ENCODE data around the gene AMOTL1. TPM values are rescaled to one million over a fixed set of nuclear protein-coding genes. Genes with fewer than 3 reads are reported as not detected.

The AMOTL1 gene
- total RNA-seq, 3 donors from 2014 or later (not counting 1 experiment from before 2014, with no cell fraction given) = 7.1 to 8.9 (median 8.7) TPM

- TF ChIP-seq CTCF (IDR thresholded peaks at IDR 0.05) = no peak
- ATAC-seq (no peak), DNase-seq (no peak)
- H3K9me3 Mint-ChIP-seq = no peaks in the 10 kb centered on the region
- no peaks in the 10 kb centered on the region for H3K36me3 Mint-ChIP-seq
- Histone ChIP-seq H3K36me3 (ENCODE audit: control insufficient read depth, insufficient read depth, low read length) (no peaks in the 10 kb centered on the region), H3K27ac (ENCODE audit: low read length) (no peak overlapping the region), H3K27me3 (ENCODE audit: control insufficient read depth, insufficient read depth, low read length) (no peaks in the 10 kb centered on the region), H3K4me1 (ENCODE audit: control insufficient read depth, insufficient read depth, low read length) (peaks cover 11% of the 10 kb centered on the region), H3K4me3 (ENCODE audit: low read length) (no peak overlapping the region), H3K9me3 (ENCODE audit: control insufficient read depth, insufficient read depth, low read length) (no peaks in the 10 kb centered on the region)
- intact Hi-C loops (cut with micrococcal nuclease) = loop anchor here (5.0 kb wide), 1 partner anchor 257 kb away; no protein-coding TSS in a partner anchor
- no peaks in the 10 kb centered on the region for H3K27me3 Mint-ChIP-seq (ENCODE audit: low read depth in 2 of 2)
- H3K4me1 Mint-ChIP-seq = peaks cover 12 to 16% of the 10 kb centered on the region in 2 donors
- no peak overlapping the region for H3K4me3 Mint-ChIP-seq
- WGBS (ENCODE audit: insufficient coverage) = 100% methylated on average over 2 of the region's 2 CpGs
- H3K27ac Mint-ChIP-seq = peak overlapping the region in 1 of 2 donors; percentile 23
These were observed 110.8 kb downstream of the AMOTL1 start for GRCh38 chr11:94879006-94879405.

- Histone ChIP-seq H3K4me1 (ENCODE audit: control insufficient read depth, insufficient read depth, low read length) (peaks cover 11% of the 10 kb centered on the region), H3K36me3 (ENCODE audit: control insufficient read depth, insufficient read depth, low read length) (no peaks in the 10 kb centered on the region), H3K27ac (ENCODE audit: low read length) (no peak overlapping the region), H3K27me3 (ENCODE audit: control insufficient read depth, insufficient read depth, low read length) (no peaks in the 10 kb centered on the region), H3K9me3 (ENCODE audit: control insufficient read depth, insufficient read depth, low read length) (no peaks in the 10 kb centered on the region), H3K4me3 (ENCODE audit: low read length) (no peak overlapping the region)
- ATAC-seq (no peak), DNase-seq (no peak)
- H3K36me3 Mint-ChIP-seq = no peaks in the 10 kb centered on the region
- 93% methylated on average over 4 of the region's 4 CpGs for WGBS (ENCODE audit: insufficient coverage)
- no peaks in the 10 kb centered on the region for H3K9me3 Mint-ChIP-seq
- no peaks in the 10 kb centered on the region for H3K27me3 Mint-ChIP-seq (ENCODE audit: low read depth in 2 of 2)
- H3K27ac Mint-ChIP-seq = no peak overlapping the region
- no peak overlapping the region for H3K4me3 Mint-ChIP-seq
- no peak for TF ChIP-seq CTCF (IDR thresholded peaks at IDR 0.05)
- peaks cover 19 to 22% of the 10 kb centered on the region in 2 donors for H3K4me1 Mint-ChIP-seq
- intact Hi-C loops (cut with micrococcal nuclease) = no loop called here
These were observed 112.1 kb downstream of the AMOTL1 start for GRCh38 chr11:94880216-94880615.

- Mint-ChIP-seq H3K4me1 (peaks cover 7 to 13% of the 10 kb centered on the region in 2 donors), H3K9me3 (no peaks in the 10 kb centered on the region), H3K27ac (no peak overlapping the region), H3K4me3 (no peak overlapping the region), H3K27me3 (ENCODE audit: low read depth in 2 of 2) (no peaks in the 10 kb centered on the region), H3K36me3 (no peaks in the 10 kb centered on the region)
- Histone ChIP-seq H3K9me3 (ENCODE audit: control insufficient read depth, insufficient read depth, low read length) (no peaks in the 10 kb centered on the region), H3K4me3 (ENCODE audit: low read length) (no peak overlapping the region), H3K4me1 (ENCODE audit: control insufficient read depth, insufficient read depth, low read length) (no peaks in the 10 kb centered on the region), H3K36me3 (ENCODE audit: control insufficient read depth, insufficient read depth, low read length) (no peaks in the 10 kb centered on the region), H3K27ac (ENCODE audit: low read length) (no peak overlapping the region), H3K27me3 (ENCODE audit: control insufficient read depth, insufficient read depth, low read length) (no peaks in the 10 kb centered on the region)
- ATAC-seq (no peak), DNase-seq (no peak)
- TF ChIP-seq CTCF (IDR thresholded peaks at IDR 0.05) = no peak
- intact Hi-C loops (cut with micrococcal nuclease) = no loop called here
- 89% methylated on average over 2 of the region's 2 CpGs for WGBS (ENCODE audit: insufficient coverage)
These were observed 114.8 kb downstream of the AMOTL1 start for GRCh38 chr11:94882931-94883330.

GRCh38 chr11:94883878-94884277, 115.7 kb downstream of the AMOTL1 start:
- no peaks in the 10 kb centered on the region for H3K27me3 Mint-ChIP-seq (ENCODE audit: low read depth in 2 of 2)
- H3K36me3 Mint-ChIP-seq = no peaks in the 10 kb centered on the region
- H3K4me3 ChIP-seq (ENCODE audit: low read length) = no peak overlapping the region
- peak overlapping the region in 1 of 2 donors; percentile 51 for H3K27ac Mint-ChIP-seq
- H3K27me3 ChIP-seq (ENCODE audit: control insufficient read depth, insufficient read depth, low read length) = no peaks in the 10 kb centered on the region
- H3K4me1 ChIP-seq (ENCODE audit: control insufficient read depth, insufficient read depth, low read length) = no peaks in the 10 kb centered on the region
- H3K4me1 Mint-ChIP-seq = peaks cover 7 to 13% of the 10 kb centered on the region in 2 donors
- no peak for TF ChIP-seq CTCF (IDR thresholded peaks at IDR 0.05)
- ATAC-seq (no peak), DNase-seq (no peak)
- H3K9me3 Mint-ChIP-seq = no peaks in the 10 kb centered on the region
- H3K36me3 ChIP-seq (ENCODE audit: control insufficient read depth, insufficient read depth, low read length) = no peaks in the 10 kb centered on the region
- H3K27ac ChIP-seq (ENCODE audit: low read length) = no peak overlapping the region
- intact Hi-C loops (cut with micrococcal nuclease) = no loop called here
- H3K9me3 ChIP-seq (ENCODE audit: control insufficient read depth, insufficient read depth, low read length) = no peaks in the 10 kb centered on the region
- H3K4me3 Mint-ChIP-seq = no peak overlapping the region
